HG02938 (cell line): ENCODE measurements around the gene LITAF.
"Not testable (repeated sequence)": the region's sequence is repeated elsewhere in the genome, so short reads cannot be mapped to it uniquely, and the experiment has no call there.

Experiments
- ATAC-seq: cut with Tn5 transposase; IDR thresholded peaks from one replicate; pipeline ENCODE4 v1.9.1; 2021; ENCODE audit warnings: mild to moderate bottlenecking, moderate library complexity; ENCODE audit not compliant: unreplicated experiment

LITAF gene

DNA sequence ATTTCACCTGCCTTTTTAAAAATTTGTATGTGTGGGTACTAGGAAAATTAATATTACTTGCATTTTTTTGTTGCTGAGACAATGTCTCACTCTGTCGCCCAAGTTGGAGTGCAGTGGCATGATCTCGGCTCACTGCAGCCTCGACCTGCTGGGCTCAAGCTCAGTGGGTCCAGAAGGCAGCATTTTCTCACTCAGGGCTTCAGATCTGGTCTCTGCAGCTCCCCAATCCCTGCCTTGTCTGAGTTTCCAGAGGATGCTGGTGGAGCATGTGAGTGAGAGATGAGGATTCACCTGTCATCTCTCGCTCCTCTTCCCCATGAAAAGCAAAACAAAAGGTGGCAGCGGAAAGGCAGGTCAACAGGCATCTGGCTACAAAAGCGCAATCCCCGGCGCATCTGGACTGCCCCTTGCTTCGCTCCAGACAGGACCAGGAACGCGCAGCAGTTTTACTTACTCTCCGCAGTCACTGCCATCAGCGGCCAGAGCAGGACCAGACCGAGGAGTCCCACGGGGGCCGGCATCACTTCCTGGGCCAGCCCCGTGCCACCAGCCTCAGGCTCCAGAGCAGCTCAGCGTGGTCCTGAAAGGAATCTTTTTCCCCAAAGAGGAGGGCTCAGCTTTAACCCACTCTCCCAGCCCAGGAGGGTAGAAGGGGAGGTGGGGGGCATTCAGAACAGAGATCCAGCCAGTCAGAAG is 59.9 kb downstream of the LITAF start:
- no peak for ATAC-seq

- ATAC-seq: no peak
Observed at GRCh38 chr16:11524098-11524760, 62.5 kb downstream of the LITAF start.

DNA sequence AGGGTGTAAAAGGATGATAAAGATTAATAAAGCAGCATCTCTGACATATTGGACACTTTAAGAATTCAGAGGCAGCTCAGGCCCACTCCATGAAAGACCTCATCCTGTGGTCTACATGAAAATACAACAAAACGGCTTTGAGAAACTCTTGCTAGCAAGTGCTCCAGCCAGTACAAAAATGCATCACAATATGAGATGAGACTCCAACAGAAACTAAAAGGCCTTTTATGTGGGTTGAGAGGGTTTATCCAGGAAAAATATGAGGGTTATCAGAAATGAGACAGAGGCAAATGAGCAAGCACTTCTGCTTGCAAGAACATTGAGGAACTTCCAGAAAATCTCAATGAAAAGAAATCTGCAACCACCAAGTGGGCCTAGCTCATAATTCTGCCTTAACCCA is 65.7 kb downstream of the LITAF start:
- no peak for ATAC-seq

GRCh38 chr16:11520442-11520841 is 66.3 kb downstream of the LITAF start:
- ATAC-seq: no peak

GRCh38 chr16:11517961-11518360 is 68.8 kb downstream of the LITAF start:
- no peak for ATAC-seq

GRCh38 chr16:11515540-11516430 is 70.9 kb downstream of the LITAF start:
- ATAC-seq: no peak

DNA sequence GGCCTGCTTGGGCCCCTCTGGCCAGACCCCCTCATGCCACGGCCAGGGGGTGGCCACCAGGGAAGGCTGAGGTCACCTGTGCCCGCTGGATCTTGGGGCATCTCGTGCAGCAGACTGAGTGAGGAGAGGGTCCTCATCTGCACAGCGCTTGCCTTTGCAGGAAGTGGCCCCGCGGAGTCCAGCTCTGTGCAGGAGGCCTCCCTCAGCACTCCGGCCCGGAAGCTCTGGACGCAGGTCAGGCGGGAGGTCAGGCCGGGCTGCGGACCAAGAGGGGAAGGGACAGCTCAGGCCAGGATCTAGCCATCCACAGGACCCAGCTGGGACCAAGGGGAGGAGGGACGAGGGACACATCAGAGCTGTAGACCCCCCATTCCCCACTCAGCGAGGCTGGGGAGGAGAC is 72.4 kb downstream of the LITAF start:
- ATAC-seq: no peak

DNA sequence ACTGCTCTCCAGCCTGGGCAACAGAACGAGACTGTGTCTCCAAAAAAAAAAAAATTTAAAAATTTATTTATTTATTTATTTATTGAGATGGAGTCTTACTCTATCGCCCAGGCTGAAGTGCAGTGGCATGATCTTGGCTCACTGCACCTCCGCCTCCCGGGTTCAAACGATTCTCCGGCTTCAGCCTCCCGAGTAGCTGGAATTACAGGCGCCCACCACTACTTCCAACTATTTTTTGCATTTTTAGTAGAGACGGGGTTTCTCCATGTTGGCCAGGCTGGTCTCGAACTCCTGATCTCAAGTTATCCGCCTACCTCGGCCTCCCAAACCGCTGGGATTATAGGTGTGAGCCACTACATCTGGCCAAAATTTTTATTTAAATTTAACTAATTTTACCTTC is 73.4 kb downstream of the LITAF start:
- not testable (repeated sequence) for ATAC-seq

DNA sequence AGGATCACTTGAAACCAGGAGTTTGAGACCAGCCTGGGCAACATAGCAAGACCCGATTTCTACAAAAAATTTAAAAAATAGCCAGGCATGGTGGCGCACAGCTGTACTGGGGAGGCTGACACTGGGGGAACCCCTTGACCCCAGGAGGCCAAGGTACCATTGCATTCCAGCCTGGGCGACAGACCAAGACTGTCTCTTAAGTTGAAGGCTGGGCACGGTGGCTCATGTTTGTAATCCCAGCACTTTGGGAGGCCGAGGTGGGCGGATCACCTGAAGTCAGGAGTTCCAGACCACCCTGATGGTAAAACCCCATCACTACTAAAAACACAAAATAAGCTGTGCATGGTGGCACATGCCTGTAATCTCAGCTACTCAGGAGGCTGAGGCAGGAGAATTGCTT is 74.9 kb downstream of the LITAF start:
- ATAC-seq: no peak

- ATAC-seq: no peak
Observed at GRCh38 chr16:11511328-11511727, 75.4 kb downstream of the LITAF start.

GRCh38 chr16:11510178-11510973 is 76.3 kb downstream of the LITAF start:
- ATAC-seq: no peak

GRCh38 chr16:11507991-11508390 is 78.7 kb downstream of the LITAF start:
- no peak for ATAC-seq

GRCh38 chr16:11507350-11507749 is 79.4 kb downstream of the LITAF start:
- no peak for ATAC-seq

DNA sequence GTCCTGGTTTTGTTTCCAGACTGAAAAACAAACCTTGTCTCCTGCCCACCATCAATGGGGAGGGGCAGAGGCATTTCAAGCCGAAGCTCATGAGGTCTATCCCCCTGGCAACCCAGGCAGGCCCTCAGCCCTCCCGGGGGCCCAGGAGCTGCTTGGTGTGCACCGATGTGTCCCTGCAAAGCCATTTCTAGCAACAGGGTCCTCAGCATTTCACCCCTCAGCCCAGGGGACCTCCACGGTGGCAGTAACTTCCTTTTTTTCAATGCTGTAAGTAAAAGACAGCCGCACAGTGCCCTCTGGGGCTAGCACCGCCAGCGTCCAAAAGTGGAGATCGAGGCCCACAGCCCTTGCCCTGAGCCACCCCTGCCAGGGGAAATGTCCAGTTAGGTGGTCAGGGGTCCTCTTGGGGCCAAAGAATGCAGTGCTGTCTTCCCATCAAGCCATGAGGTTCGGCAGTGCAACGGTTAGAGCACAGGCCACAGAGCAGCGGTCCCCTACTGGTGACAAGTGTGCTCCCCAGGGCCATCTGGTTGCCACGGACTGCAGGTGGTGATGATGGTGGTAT is 79.9 kb downstream of the LITAF start:
- no peak for ATAC-seq

- ATAC-seq: not testable (repeated sequence)
Observed at GRCh38 chr16:11504261-11504660, 82.5 kb downstream of the LITAF start.

DNA sequence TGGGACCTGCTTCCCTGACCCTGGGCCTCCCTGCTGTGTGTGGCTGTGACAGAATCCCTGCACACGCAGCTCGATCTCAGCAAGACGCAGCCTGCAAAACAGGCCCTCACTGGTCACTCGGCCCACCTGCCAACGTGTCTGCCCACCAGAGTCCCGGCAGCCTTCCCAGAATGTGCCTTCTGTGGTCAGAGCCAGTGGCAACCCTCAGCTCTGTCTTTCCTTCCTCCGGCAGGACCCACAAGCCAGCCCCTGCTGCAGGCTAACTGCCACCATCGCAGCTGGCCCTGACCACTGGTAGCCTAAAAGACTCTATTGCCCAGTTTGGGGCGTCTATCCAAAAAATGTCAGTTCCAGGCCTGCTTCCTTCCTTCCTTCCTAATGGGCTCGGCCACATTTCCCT is 83.2 kb downstream of the LITAF start:
- ATAC-seq: no peak

- ATAC-seq: no peak
Observed at GRCh38 chr16:11502239-11502638, 84.5 kb downstream of the LITAF start.

DNA sequence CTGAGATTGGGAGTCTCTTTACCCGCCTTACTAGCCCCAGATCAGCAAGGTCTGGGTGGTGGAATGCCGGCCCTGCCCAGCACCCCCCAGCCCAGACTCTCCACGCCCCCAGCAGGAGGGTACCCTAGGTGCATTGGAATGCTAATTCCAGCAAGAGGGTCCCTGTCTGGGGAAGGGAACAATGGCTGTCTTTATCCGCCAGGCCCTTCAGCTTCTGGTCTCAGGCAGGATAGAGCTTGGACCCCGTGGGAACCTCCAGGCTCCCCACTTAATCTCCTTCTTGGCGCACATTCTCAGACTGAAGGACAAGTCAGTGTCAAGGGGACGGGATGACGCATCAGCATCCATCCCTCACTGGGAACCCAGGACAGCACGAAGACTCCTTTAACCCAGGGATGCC is 85.1 kb downstream of the LITAF start:
- ATAC-seq: no peak

GRCh38 chr16:11500700-11501346 is 85.9 kb downstream of the LITAF start:
- ATAC-seq: no peak
